Effector CD4-positive, alpha-beta T cell (primary cell): ENCODE data around the gene HSD17B1.

Experiments
- DNase-seq: peaks from one replicate; pipeline ENCODE4 v3.0.0-alpha.2; 2020

The HSD17B1 gene

GRCh38 chr17:42568341-42569111 is 15.8 kb downstream of the HSD17B1 start:
- DNase-seq: no peak

- no peak for DNase-seq
Measured at GRCh38 chr17:42571435-42572225, 18.9 kb downstream of the HSD17B1 start.

- no peak for DNase-seq
Measured at GRCh38 chr17:42573095-42573494, 20.4 kb downstream of the HSD17B1 start.

GRCh38 chr17:42574463-42574862 is 21.7 kb downstream of the HSD17B1 start:
- DNase-seq: no peak

- DNase-seq: no peak
Measured at GRCh38 chr17:42577140-42577531, 24.4 kb downstream of the HSD17B1 start.

GRCh38 chr17:42577532-42578281 is 25.0 kb downstream of the HSD17B1 start, which contains the start of gene PSMC3IP:
PSMC3IP (minus strand) TSS chr17:42577729; CDS start chr17:42577686, 43 bp downstream.
- peak; percentile 89 for DNase-seq

- DNase-seq: peak; percentile 55
Measured at GRCh38 chr17:42578282-42578869, 25.7 kb downstream of the HSD17B1 start.

- DNase-seq: no peak
Measured at GRCh38 chr17:42579794-42580551, 27.2 kb downstream of the HSD17B1 start.

- DNase-seq: no peak
Measured at GRCh38 chr17:42581744-42582270, 29.1 kb downstream of the HSD17B1 start.

GRCh38 chr17:42584880-42585279 is 32.2 kb downstream of the HSD17B1 start:
- DNase-seq: no peak

GRCh38 chr17:42585353-42585752 is 32.6 kb downstream of the HSD17B1 start:
- DNase-seq: no peak

GRCh38 chr17:42586514-42587230 is 33.9 kb downstream of the HSD17B1 start:
- DNase-seq: no peak

- DNase-seq: no peak
Measured at GRCh38 chr17:42590886-42591285, 38.2 kb downstream of the HSD17B1 start.

GRCh38 chr17:42591411-42591810 is 38.7 kb downstream of the HSD17B1 start:
- no peak for DNase-seq

GRCh38 chr17:42596386-42596785 is 43.7 kb downstream of the HSD17B1 start:
- DNase-seq: no peak

- DNase-seq: no peak
Measured at GRCh38 chr17:42598905-42599304, 46.2 kb downstream of the HSD17B1 start.

GRCh38 chr17:42603318-42603717 is 50.6 kb downstream of the HSD17B1 start:
- DNase-seq: no peak
